ENCODE results near the gene CD53.

GRCh38 chr1:110916669-110917306 lies 43.8 kb downstream of the CD53 start:
- TF ChIP-seq, protein P1, sequence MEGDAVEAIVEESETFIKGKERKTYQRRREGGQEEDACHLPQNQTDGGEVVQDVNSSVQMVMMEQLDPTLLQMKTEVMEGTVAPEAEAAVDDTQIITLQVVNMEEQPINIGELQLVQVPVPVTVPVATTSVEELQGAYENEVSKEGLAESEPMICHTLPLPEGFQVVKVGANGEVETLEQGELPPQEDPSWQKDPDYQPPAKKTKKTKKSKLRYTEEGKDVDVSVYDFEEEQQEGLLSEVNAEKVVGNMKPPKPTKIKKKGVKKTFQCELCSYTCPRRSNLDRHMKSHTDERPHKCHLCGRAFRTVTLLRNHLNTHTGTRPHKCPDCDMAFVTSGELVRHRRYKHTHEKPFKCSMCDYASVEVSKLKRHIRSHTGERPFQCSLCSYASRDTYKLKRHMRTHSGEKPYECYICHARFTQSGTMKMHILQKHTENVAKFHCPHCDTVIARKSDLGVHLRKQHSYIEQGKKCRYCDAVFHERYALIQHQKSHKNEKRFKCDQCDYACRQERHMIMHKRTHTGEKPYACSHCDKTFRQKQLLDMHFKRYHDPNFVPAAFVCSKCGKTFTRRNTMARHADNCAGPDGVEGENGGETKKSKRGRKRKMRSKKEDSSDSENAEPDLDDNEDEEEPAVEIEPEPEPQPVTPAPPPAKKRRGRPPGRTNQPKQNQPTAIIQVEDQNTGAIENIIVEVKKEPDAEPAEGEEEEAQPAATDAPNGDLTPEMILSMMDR (IDR thresholded peaks at IDR 0.05): no peak
- TF ChIP-seq, protein P2, sequence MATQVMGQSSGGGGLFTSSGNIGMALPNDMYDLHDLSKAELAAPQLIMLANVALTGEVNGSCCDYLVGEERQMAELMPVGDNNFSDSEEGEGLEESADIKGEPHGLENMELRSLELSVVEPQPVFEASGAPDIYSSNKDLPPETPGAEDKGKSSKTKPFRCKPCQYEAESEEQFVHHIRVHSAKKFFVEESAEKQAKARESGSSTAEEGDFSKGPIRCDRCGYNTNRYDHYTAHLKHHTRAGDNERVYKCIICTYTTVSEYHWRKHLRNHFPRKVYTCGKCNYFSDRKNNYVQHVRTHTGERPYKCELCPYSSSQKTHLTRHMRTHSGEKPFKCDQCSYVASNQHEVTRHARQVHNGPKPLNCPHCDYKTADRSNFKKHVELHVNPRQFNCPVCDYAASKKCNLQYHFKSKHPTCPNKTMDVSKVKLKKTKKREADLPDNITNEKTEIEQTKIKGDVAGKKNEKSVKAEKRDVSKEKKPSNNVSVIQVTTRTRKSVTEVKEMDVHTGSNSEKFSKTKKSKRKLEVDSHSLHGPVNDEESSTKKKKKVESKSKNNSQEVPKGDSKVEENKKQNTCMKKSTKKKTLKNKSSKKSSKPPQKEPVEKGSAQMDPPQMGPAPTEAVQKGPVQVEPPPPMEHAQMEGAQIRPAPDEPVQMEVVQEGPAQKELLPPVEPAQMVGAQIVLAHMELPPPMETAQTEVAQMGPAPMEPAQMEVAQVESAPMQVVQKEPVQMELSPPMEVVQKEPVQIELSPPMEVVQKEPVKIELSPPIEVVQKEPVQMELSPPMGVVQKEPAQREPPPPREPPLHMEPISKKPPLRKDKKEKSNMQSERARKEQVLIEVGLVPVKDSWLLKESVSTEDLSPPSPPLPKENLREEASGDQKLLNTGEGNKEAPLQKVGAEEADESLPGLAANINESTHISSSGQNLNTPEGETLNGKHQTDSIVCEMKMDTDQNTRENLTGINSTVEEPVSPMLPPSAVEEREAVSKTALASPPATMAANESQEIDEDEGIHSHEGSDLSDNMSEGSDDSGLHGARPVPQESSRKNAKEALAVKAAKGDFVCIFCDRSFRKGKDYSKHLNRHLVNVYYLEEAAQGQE (IDR thresholded peaks at IDR 0.05; ENCODE audit: insufficient read depth in 1 of 2, low read depth in 2 of 2, low read length in 1 of 2): no peak
- TF ChIP-seq POLR2AphosphoS5 (IDR thresholded peaks at IDR 0.05; ENCODE audit: low read depth, low read length) (no peak), SIN3A (IDR thresholded peaks at IDR 0.05; ENCODE audit: borderline replicate concordance, insufficient read depth, low read depth, low read length) (no peak)
